SK-N-SH treated with all-trans-retinoic acid at 6 μM for 48 hours (cell line): ENCODE results near the gene C17orf114.

Source experiments
- ATAC-seq: fragments of 200-7000 bp; cut with Tn5 transposase; 3 replicates; pipeline ENCODE4 v1.9.1; 2020; ENCODE audit warnings: mild to moderate bottlenecking, moderate library complexity
- ARNTL ChIP-seq: fragments of 450-650 bp; formaldehyde crosslinking; IDR thresholded peaks from 2 replicates; pipeline ENCODE4 v1.5.0; 2020; ENCODE audit warnings: low read depth, mild to moderate bottlenecking, moderate library complexity, borderline replicate concordance
- BACH2 ChIP-seq: fragments of 250-450 bp; sonication (Bioruptor Pico); IDR thresholded peaks from 2 replicates; pipeline ENCODE4 v1.9.0; 2021; ENCODE audit warnings: mild to moderate bottlenecking, borderline replicate concordance
- CSDC2 ChIP-seq: fragments of 250-450 bp; sonication (Bioruptor Pico); IDR thresholded peaks from 2 replicates; pipeline ENCODE4 v1.5.0; 2020; ENCODE audit warnings: mild to moderate bottlenecking, moderate library complexity
- ESRRG ChIP-seq: fragments of 250-450 bp; sonication (Bioruptor Pico); IDR thresholded peaks from 2 replicates; pipeline ENCODE4 v1.6.1; 2021; ENCODE audit warnings: mild to moderate bottlenecking
- GLIS3 ChIP-seq: fragments of 250-450 bp; sonication (Bioruptor Pico); IDR thresholded peaks from 2 replicates; pipeline ENCODE4 v1.5.0; 2020; ENCODE audit warnings: mild to moderate bottlenecking, moderate library complexity
- ISL1 ChIP-seq: fragments of 250-450 bp; sonication (Bioruptor Pico); IDR thresholded peaks from 2 replicates; pipeline ENCODE4 v2.1.2; 2022; ENCODE audit warnings: mild to moderate bottlenecking, moderate library complexity
- OSR1 ChIP-seq: fragments of 250-450 bp; sonication (Bioruptor Pico); IDR thresholded peaks from 2 replicates; pipeline ENCODE4 v1.8.0; 2022; ENCODE audit warnings: moderate library complexity, mild to moderate bottlenecking, inconsistent platforms
- PPARA ChIP-seq: fragments of 250-450 bp; sonication (Bioruptor Pico); IDR thresholded peaks from 2 replicates; pipeline ENCODE4 v1.5.0; 2020; ENCODE audit warnings: mild to moderate bottlenecking, borderline replicate concordance
- RARB ChIP-seq: fragments of 250-450 bp; sonication (Bioruptor Pico); IDR thresholded peaks from 2 replicates; pipeline ENCODE4 v1.8.0; 2021; ENCODE audit warnings: mild to moderate bottlenecking, moderate library complexity
- SNAI2 ChIP-seq: fragments of 250-450 bp; sonication (Bioruptor Pico); IDR thresholded peaks from 2 replicates; pipeline ENCODE4 v1.5.0; 2020; ENCODE audit warnings: mild to moderate bottlenecking, moderate library complexity
- TCF4 ChIP-seq: fragments of 250-450 bp; sonication (Bioruptor Pico); IDR thresholded peaks from 2 replicates; pipeline ENCODE4 v1.8.0; 2021; ENCODE audit warnings: mild to moderate bottlenecking, moderate library complexity, borderline replicate concordance
- TOX ChIP-seq: fragments of 250-450 bp; sonication (Bioruptor Pico); IDR thresholded peaks from 2 replicates; pipeline ENCODE4 v1.8.0; 2021; ENCODE audit warnings: mild to moderate bottlenecking, moderate library complexity, borderline replicate concordance
- ZC3H10 ChIP-seq: fragments of 250-450 bp; sonication (Bioruptor Pico); IDR thresholded peaks from 2 replicates; pipeline ENCODE4 v1.5.1; 2021; ENCODE audit warnings: mild to moderate bottlenecking, moderate library complexity
- ZNF565 ChIP-seq: fragments of 450-650 bp; formaldehyde crosslinking; conservative IDR thresholded peaks from 2 replicates; pipeline ENCODE4 v1.5.0; 2020; ENCODE audit warnings: low read depth, mild to moderate bottlenecking, moderate library complexity
- ZNF70 ChIP-seq: fragments of 450-650 bp; formaldehyde crosslinking; IDR thresholded peaks from 2 replicates; pipeline ENCODE4 v1.5.0; 2020; ENCODE audit warnings: mild to moderate bottlenecking, moderate library complexity
- ZNF8 ChIP-seq: fragments of 450-650 bp; formaldehyde crosslinking; IDR thresholded peaks from 2 replicates; pipeline ENCODE4 v1.5.0; 2020; ENCODE audit warnings: mild to moderate bottlenecking, moderate library complexity
- TF ChIP-seq, protein P1 (sequence below): fragments of 250-450 bp; sonication (Bioruptor Pico); IDR thresholded peaks from 2 replicates; pipeline ENCODE4 v1.5.1; 2021; ENCODE audit warnings: mild to moderate bottlenecking, moderate library complexity
- TF ChIP-seq, protein P2 (sequence below): fragments of 250-450 bp; sonication (Bioruptor Pico); IDR thresholded peaks from 2 replicates; pipeline ENCODE4 v1.5.1; 2020; ENCODE audit warnings: low read depth, mild to moderate bottlenecking, moderate library complexity
- TF ChIP-seq, protein P3 (sequence below): fragments of 250-450 bp; sonication (Bioruptor Pico); IDR thresholded peaks from 2 replicates; pipeline ENCODE4 v1.8.0; 2021; ENCODE audit warnings: low read depth, mild to moderate bottlenecking, moderate library complexity, borderline replicate concordance
- TF ChIP-seq, protein P4 (sequence below): fragments of 250-450 bp; sonication (Bioruptor Pico); IDR thresholded peaks from 2 replicates; pipeline ENCODE4 v1.8.0; 2020; ENCODE audit warnings: mild to moderate bottlenecking, moderate library complexity, borderline replicate concordance
- TF ChIP-seq, protein P5 (sequence below): fragments of 250-450 bp; sonication (Bioruptor Pico); IDR thresholded peaks from 2 replicates; pipeline ENCODE4 v1.5.0; 2020; ENCODE audit warnings: mild to moderate bottlenecking, moderate library complexity

C17orf114 gene

DNA sequence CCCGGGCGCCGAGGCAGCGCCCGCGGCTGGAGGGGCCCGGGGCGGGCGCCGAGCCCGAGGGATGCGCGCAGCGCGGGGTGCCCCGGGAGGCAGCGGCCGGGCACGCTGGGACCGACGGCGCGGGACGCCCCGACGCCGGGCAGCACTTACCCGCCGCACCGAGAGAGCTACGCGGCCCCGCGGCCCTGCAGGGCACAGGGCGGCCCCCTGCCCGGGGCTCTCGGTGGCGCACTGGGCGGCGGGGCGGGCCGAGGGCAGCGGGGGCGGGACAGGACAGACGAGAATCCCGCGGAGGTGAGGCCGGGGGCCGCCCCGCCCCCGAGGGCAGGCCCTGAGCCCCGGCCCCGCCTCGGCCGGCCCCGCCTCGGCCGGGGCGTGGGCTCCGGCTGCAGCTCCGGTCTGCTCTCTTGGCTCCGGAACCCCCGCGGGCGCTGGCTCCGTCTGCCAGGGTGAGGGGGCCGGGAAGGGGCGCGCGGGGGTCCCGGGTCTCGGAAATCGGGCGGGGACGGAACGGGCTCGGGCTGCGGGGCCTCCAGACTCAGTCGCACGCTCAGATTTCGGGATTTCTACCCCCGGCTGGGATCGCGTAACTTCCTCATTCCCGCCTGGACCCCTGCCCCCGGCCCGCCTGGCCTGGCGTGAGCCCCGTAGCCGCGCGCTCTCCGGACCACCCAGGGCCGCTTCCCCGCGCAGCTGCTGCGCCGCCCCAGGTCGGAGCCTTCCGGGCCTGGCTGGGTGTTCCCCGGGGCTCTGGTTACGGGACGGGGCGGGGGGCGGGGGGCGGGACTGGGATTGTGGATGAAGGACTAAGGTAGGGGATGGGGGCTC is 4.9 kb upstream of the C17orf114 start, which contains the start of gene PLD2:
TSS of gene PLD2 (plus strand) at position 376 of the 828 bp plus-strand sequence. CDS start 621 bp downstream, outside the sequence.
- ATAC-seq, result peak; percentile 99
- no peak for TF ChIP-seq BACH2 (CRISPR knock-in tag)
- no peak for TF ChIP-seq PPARA (CRISPR knock-in tag)
- TF ChIP-seq ISL1 (CRISPR knock-in tag), result no peak
- no peak for TF ChIP-seq SNAI2 (CRISPR knock-in tag)
- TF ChIP-seq, protein P1, sequence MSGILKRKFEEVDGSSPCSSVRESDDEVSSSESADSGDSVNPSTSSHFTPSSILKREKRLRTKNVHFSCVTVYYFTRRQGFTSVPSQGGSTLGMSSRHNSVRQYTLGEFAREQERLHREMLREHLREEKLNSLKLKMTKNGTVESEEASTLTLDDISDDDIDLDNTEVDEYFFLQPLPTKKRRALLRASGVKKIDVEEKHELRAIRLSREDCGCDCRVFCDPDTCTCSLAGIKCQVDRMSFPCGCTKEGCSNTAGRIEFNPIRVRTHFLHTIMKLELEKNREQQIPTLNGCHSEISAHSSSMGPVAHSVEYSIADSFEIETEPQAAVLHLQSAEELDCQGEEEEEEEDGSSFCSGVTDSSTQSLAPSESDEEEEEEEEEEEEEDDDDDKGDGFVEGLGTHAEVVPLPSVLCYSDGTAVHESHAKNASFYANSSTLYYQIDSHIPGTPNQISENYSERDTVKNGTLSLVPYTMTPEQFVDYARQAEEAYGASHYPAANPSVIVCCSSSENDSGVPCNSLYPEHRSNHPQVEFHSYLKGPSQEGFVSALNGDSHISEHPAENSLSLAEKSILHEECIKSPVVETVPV (CRISPR knock-in tag), result no peak
- no peak for TF ChIP-seq ZNF565
- no peak for TF ChIP-seq TCF4
- no peak for TF ChIP-seq ZNF70
- no peak for TF ChIP-seq ZC3H10 (CRISPR knock-in tag)
- TF ChIP-seq, protein P2, sequence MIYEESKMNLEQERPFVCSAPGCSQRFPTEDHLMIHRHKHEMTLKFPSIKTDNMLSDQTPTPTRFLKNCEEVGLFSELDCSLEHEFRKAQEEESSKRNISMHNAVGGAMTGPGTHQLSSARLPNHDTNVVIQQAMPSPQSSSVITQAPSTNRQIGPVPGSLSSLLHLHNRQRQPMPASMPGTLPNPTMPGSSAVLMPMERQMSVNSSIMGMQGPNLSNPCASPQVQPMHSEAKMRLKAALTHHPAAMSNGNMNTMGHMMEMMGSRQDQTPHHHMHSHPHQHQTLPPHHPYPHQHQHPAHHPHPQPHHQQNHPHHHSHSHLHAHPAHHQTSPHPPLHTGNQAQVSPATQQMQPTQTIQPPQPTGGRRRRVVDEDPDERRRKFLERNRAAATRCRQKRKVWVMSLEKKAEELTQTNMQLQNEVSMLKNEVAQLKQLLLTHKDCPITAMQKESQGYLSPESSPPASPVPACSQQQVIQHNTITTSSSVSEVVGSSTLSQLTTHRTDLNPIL (CRISPR knock-in tag), result no peak
- TF ChIP-seq, protein P3, sequence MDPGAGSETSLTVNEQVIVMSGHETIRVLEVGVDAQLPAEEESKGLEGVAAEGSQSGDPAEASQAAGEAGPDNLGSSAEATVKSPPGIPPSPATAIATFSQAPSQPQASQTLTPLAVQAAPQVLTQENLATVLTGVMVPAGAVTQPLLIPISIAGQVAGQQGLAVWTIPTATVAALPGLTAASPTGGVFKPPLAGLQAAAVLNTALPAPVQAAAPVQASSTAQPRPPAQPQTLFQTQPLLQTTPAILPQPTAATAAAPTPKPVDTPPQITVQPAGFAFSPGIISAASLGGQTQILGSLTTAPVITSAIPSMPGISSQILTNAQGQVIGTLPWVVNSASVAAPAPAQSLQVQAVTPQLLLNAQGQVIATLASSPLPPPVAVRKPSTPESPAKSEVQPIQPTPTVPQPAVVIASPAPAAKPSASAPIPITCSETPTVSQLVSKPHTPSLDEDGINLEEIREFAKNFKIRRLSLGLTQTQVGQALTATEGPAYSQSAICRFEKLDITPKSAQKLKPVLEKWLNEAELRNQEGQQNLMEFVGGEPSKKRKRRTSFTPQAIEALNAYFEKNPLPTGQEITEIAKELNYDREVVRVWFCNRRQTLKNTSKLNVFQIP (CRISPR knock-in tag), result no peak
- no peak for TF ChIP-seq ARNTL (CRISPR knock-in tag)
- TF ChIP-seq OSR1 (CRISPR knock-in tag), result no peak
- TF ChIP-seq GLIS3 (CRISPR knock-in tag), result no peak
- TF ChIP-seq, protein P4, sequence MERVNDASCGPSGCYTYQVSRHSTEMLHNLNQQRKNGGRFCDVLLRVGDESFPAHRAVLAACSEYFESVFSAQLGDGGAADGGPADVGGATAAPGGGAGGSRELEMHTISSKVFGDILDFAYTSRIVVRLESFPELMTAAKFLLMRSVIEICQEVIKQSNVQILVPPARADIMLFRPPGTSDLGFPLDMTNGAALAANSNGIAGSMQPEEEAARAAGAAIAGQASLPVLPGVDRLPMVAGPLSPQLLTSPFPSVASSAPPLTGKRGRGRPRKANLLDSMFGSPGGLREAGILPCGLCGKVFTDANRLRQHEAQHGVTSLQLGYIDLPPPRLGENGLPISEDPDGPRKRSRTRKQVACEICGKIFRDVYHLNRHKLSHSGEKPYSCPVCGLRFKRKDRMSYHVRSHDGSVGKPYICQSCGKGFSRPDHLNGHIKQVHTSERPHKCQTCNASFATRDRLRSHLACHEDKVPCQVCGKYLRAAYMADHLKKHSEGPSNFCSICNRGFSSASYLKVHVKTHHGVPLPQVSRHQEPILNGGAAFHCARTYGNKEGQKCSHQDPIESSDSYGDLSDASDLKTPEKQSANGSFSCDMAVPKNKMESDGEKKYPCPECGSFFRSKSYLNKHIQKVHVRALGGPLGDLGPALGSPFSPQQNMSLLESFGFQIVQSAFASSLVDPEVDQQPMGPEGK (CRISPR knock-in tag), result no peak
- no peak for TF ChIP-seq RARB (CRISPR knock-in tag)
- no peak for TF ChIP-seq CSDC2 (CRISPR knock-in tag)
- no peak for TF ChIP-seq ESRRG (CRISPR knock-in tag)
- TF ChIP-seq ZNF8 (CRISPR knock-in tag), result no peak
- TF ChIP-seq, all 23 proteins: peak for 0

DNA sequence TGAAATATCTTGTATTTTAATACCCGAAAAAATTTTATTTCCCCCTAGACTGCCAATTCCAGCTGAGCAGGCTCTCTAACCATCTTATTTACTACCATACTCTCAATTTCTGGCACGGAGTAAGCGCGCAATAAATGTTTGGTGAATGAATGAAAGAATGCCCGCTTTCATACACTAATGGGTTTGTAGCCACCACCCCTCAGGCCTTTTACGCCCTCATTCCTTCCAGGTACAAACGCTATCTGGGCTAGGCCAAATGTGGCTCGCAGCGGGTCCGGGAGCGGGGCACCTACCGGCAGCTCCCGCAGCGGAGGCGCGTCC is 4.3 kb upstream of the C17orf114 start:
- no peak for ATAC-seq

More for the DNA sequence above, 4.3 kb upstream of the C17orf114 start:
- no peak for TF ChIP-seq PPARA (CRISPR knock-in tag)
- TF ChIP-seq ZNF565, result no peak
- no peak for TF ChIP-seq TOX (CRISPR knock-in tag)
- TF ChIP-seq CSDC2 (CRISPR knock-in tag), result no peak
- TF ChIP-seq, protein P2 (CRISPR knock-in tag), result no peak
- TF ChIP-seq, protein P1 (CRISPR knock-in tag), result no peak
- TF ChIP-seq, protein P4 (CRISPR knock-in tag), result no peak
- no peak for TF ChIP-seq ZNF70
- TF ChIP-seq, protein P5, sequence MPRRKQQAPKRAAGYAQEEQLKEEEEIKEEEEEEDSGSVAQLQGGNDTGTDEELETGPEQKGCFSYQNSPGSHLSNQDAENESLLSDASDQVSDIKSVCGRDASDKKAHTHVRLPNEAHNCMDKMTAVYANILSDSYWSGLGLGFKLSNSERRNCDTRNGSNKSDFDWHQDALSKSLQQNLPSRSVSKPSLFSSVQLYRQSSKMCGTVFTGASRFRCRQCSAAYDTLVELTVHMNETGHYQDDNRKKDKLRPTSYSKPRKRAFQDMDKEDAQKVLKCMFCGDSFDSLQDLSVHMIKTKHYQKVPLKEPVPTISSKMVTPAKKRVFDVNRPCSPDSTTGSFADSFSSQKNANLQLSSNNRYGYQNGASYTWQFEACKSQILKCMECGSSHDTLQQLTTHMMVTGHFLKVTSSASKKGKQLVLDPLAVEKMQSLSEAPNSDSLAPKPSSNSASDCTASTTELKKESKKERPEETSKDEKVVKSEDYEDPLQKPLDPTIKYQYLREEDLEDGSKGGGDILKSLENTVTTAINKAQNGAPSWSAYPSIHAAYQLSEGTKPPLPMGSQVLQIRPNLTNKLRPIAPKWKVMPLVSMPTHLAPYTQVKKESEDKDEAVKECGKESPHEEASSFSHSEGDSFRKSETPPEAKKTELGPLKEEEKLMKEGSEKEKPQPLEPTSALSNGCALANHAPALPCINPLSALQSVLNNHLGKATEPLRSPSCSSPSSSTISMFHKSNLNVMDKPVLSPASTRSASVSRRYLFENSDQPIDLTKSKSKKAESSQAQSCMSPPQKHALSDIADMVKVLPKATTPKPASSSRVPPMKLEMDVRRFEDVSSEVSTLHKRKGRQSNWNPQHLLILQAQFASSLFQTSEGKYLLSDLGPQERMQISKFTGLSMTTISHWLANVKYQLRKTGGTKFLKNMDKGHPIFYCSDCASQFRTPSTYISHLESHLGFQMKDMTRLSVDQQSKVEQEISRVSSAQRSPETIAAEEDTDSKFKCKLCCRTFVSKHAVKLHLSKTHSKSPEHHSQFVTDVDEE (CRISPR knock-in tag), result no peak
- TF ChIP-seq ARNTL (CRISPR knock-in tag), result no peak
- TF ChIP-seq, protein P3 (CRISPR knock-in tag), result no peak
- no peak for TF ChIP-seq ISL1 (CRISPR knock-in tag)
- TF ChIP-seq, all 23 proteins: peak for 0
